Left kidney (tissue), 2 donors: ENCODE measurements around the gene MYO5B. TPM values are rescaled to one million over a fixed set of nuclear protein-coding genes. Genes with fewer than 3 reads are reported as not detected.

Experiments used
- DNase-seq: peaks from one replicate; pipeline ENCODE4 v3.0.0-alpha.2; 2013
- polyA plus RNA-seq: library from polyadenylated mRNA; unstranded; fragments of 120-200 nt; gene quantifications from one replicate; pipeline ENCODE4 v1.2.1, GENCODE V29; 2013; ENCODE audit not compliant: insufficient read length

Gene MYO5B
- polyA plus RNA-seq, 1 donor: 28.6 TPM

DNA sequence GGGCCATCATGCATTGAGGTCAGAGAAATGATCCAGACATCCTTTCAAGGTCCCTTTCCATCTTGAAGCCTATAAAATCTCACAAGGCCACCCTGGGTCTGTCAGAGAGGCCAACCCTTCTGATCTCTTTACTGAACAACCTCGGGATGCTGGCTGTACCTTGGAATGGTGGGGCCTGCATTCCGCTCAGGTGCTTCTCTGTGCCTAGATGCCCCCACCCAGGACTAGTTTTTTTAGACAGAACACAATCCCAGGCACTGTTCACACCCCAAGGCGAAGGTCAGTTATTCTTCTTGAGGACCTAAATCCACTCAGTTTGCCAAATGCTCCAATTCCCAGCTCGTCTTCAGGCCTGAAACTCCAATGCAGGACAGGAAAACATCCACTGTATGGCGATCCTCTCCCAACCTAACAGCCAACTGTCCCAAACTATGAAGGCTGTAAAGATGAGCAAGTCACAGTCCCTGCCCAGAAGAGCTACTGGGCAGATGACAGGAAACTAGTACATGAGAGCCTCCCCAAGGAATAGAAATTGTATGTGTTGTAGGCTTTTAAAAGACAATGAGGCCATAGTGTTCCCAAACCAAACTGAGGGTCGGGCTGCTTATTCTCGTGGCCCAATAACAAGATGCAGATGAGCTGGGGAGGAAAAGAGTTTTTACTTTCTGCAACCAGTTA is 227.2 kb downstream of the MYO5B start:
- no peak for DNase-seq

DNA sequence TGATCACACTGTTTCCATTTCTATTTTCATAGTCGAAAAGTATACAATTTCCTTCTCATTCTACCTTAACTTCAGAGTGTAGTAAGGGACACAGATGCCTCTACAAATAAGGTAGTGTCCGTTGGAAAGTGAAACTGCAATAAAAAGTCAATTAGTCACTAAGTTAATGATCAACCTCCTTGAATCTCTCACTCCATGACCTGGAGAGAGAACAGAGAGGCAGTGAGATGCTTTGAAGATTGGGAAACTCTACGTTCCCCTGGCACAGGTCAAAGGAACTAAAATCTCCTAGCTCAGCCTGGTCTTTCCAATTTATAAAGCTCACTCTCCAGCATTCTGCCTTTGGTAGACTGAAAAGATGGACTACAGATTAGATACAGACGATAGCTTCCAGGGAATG is 227.8 kb downstream of the MYO5B start:
- DNase-seq: peak; percentile 66

DNA sequence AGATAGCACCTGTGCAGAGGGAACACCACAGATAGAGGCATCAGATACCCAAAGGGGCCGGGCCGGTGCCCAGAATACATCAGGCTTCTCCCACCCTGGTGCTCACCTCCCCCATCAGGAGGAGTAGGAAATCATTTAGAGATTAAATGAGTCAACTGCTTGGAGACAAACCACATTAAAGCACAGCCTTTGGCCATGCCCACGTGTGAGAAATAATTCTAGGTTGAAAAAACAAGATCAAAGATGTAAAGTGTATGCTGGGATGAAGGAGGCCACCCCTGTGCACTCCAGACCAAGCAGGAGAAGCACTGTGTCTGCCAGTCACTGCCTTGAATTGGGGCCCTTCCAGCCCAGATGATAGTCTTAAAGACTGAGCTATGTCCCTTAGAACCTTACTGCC is 228.9 kb downstream of the MYO5B start:
- DNase-seq: no peak

DNA sequence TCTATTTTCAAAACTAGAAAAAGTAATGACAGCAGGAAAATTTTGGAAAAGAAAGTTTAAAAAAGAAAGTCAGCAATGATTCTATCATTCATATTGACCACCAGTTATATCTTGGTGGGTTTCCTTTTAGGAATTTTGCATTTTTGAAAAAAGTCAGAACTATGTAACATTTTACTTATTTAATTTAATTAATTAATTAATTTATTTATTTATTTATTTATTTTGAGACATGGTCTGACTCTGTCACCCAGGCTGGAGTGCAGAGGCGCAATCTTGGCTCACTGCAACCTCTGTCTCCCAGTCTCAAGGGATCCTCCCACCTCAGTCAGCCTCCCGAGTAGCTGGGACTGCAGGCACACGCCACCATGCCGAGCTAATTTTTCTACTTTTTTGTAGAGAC is 231.7 kb downstream of the MYO5B start:
- no peak for DNase-seq

DNA sequence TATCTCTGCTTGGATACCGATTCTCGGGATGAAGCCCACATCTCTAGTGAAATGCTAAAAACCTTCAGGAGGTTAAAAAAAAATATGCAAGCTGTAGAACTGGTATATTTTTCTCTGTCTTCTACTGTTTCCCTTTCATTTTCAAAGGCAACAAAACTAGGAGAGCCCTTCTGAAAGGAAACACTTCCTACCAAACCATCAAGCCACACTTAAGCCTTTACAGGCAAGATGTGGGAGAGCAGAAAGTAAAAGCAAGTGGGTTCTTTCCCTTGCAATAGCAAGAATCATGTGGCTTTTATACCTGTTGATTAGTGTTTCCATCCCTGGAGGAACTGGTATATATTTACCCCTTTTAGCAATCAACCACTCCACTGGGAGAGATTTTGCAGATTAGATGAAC is 233.7 kb downstream of the MYO5B start:
- no peak for DNase-seq

DNA sequence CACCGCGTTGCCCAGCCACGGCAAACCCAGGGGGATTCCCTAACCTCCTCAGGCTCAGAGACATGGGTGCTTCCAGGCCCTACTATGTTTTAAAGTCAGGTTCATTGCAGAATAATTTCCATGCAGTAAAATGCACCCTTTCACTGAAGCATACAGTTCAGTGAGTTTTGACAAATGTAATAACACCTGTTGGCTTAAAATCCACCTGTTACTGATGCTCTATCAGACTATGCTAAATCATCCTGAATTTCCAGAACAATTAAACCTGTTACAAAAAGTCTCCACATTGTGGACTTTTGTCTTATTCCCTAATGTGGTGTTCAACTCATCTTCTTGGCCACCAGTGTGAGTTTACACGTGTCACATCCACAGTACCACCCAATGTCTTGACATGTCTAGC is 234.6 kb downstream of the MYO5B start:
- no peak for DNase-seq

DNA sequence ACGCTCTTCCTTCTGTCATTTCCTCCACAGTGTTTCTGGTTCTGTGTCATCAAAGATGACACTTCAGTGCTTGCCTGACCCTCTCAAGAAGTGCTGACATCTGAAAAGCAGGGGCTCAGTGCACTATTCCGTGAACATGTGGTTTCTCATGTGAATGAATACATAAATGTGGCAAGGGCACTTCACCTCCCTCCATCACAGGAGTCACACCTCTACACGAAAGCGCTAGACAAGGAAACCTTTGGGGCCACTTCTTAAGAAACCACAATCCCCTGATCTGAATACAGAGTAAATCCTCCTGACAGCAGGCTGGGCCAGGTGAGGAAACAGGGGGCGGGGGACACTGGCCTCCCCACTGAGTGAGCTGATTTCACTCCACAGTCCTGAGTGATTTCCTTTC is 235.8 kb downstream of the MYO5B start:
- no peak for DNase-seq

DNA sequence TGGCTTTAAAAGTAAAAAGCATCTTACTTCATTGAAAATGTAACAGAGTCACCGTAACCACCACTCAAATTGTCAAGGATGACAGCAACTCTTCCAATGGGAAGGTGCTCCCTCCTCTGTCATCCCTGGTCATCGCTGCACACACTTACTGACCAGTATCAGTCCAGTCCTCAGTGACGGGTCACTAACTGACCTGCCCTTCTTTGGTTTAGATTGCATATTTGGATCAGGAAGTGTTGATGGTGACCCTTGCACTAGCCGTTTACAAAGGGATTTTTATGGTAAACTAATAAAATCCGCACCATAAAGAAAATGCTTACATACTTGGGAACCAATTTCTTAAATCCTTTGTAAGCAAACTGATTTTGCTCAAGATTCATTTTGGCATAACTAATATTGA is 239.7 kb downstream of the MYO5B start:
- DNase-seq: no peak

DNA sequence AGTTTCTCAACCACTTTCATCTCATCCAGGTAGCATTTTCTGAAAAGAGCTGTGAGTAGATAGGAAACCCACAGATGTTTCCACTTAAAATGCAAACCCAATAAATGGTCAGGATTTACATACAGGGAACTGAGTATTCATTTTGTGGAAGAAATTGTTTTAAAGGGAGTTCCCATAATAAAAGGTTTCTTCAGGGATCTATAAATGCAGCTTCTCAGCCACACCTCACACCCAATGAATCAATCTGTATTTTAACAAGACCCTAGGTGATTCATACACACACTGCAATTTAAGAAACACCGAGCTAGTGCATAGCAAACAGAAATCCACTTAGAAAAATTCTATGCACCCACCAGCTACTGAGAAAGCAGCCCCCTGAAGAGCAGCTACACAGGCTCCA is 241.6 kb downstream of the MYO5B start:
- no peak for DNase-seq

DNA sequence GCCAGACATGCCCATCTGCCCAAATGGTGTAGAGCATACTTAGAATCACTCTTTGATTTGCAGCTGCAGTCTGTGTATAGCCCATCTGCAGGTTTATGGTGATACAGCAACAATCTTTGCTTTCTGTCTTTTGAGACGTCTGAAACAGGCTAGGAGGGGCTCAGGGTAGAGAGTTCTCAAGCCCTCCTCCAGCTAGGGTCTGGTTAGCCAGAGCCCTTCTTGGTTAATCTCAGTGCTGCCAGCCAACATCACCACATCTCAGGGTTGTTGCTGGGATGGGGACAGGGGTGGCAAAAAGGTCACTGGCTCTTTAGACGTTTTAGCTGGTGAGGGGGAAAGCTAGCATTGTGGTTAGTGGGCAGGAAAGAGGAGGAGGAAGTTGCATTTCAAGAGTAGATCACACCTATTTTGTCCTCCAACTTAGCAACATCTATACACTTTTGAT is 245.0 kb downstream of the MYO5B start:
- no peak for DNase-seq

DNA sequence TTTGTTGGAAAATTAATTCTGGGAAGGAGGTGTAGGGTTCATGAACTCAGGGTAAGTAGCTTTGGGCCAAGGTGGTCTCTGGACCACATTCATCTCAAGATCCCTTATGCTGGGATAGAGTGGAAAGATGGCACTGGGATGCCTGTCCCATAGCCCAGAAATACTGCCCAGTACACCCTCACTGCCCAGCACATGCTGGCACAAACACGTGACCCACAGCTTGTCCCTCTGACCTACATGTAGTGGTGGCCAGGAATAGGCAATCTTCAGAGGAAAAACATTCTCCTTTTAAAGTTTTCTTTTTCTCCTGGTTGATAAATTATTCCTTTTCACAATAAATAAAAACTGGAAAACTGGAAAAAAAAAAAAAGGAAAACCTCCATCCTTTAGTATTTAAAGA is 246.0 kb downstream of the MYO5B start:
- no peak for DNase-seq

DNA sequence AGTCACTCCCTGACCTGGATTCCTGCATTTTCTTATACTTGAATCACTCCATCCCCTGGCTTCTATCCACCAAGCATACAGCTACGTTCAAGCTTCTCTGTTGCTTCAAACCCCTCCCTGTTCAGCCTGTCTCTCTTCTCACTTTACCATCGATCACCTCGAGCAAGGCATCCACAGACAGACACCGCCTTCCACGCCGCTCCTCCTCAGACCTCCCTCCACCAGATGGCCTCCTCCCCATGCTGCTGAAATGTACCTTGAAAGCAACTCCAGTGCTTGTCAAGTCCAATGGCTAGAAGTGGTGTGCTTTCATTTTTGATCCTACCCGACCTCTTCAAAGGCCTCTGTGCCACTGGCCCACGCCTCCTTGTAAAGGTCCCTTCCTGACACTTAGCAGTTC is 250.3 kb downstream of the MYO5B start:
- peak; percentile 33 for DNase-seq

DNA sequence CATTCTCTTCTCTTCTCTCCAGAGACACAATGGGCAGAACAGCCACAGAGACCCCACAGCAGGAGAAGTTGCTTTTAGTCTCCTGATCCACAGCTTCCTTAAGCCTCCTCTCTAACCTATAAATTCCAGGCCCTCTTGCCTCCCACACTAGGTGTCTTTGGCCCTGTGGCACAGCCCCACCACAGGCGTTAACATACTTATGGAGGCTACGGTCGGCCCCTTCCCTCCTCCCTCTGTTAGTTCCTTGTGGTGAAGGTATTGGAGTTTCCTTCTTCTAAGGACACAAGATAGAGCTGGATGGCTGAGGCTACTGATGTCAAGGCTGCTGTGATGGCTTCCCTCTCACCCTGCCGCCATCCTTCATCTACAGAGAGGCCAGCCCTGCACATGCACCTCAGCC is 258.1 kb downstream of the MYO5B start:
- no peak for DNase-seq

DNA sequence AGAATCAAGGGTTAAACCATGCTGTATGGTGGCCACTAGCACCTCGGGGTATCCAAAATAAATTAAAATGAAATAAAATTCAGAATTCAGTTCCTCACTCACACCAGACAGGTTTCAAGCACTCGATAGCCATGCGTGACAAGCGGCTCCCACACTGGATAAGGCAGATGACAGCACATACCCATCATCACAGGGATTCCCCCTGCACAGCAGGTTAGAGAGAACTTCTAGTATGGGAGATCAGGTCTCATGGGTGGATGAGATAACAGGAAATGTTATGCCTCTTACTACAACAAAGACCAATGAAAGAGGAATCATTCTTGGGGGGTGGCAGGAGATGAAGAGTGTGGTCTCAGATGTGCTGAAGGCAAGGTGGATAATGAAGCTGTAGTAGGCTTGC is 259.7 kb downstream of the MYO5B start:
- no peak for DNase-seq

DNA sequence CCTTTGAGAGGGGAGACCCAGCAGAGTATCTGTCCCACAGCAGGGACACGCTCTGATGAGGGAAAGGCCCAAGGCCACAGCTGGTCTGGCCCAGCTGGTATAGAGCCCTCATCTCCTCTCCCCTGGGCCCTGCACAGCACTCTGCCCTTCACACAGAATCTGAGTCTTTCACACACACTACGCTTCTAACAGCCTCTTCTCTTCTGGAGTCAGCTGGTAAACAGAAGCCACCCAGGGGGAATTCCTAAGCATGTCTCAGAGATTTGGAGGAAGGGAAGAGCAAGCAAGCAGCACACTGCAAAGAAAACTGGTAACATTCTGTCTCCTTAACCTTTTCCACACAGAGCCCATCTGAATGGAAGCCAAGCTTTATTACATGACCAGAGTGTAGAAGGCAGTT is 260.5 kb downstream of the MYO5B start:
- no peak for DNase-seq

DNA sequence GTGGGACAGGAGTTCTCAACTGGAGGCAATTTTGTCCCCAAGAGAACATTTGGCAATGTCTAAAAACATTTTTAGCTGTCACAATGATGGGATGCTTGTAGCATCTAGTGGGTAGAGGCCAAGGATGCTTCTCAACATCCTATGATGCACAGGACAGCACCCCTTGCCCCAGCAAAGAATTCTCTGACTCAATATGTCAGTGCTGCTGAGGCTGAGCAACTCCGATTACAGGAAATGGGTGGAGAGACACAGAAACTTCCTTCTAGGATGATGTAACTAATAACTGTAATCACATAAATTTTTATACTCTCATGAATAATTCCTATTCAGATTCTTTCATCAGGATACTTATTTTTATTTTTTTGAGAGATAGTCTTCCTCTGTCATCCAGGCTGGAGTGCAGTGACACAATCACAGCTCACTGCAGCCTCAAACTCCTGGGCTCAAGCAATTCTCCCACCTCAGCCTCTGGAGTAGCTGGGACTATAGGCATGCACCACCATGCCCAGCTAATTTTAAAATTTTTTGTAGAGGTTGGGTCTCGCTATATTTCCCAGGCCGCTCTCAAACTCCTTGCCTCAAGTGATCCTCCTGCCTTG is 261.3 kb downstream of the MYO5B start:
- DNase-seq: no peak

DNA sequence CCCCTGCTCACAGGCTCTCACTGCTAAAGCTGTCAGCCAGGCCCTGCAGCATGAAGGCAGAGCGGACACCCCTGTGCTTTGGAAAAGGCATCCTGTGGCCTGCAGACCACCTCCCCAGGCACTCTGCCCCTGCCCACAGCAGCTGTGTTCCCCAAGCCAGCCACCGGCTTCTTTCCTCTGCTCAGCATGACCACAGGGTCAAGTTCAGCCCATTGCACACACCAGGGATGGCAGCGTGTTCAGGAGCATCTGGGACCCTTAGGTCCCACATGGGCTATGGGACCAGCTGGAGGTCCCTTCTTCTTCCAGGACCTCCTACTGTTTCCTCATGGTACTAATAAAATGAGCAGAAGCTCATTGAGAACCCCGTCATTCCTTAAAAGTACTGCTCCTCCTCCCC is 263.2 kb downstream of the MYO5B start:
- no peak for DNase-seq

DNA sequence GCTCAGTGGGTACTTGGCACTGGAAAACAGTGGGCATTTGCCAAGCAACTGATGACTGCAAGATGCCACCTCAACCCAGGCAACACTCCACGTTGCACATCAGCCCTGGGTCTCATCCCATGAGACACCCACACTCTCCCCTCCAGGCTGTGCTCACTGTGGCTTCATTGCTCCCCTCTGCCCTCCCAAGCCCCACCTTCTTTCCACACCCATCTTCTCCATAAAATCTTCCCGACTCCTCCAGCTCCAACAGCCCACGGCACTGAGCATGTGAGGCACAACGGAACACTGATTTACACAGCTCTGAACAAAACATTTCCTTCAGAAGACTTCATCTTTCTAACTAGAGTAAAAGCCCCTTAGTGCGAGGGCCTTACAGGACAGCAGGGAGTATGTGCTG is 263.8 kb downstream of the MYO5B start:
- no peak for DNase-seq

DNA sequence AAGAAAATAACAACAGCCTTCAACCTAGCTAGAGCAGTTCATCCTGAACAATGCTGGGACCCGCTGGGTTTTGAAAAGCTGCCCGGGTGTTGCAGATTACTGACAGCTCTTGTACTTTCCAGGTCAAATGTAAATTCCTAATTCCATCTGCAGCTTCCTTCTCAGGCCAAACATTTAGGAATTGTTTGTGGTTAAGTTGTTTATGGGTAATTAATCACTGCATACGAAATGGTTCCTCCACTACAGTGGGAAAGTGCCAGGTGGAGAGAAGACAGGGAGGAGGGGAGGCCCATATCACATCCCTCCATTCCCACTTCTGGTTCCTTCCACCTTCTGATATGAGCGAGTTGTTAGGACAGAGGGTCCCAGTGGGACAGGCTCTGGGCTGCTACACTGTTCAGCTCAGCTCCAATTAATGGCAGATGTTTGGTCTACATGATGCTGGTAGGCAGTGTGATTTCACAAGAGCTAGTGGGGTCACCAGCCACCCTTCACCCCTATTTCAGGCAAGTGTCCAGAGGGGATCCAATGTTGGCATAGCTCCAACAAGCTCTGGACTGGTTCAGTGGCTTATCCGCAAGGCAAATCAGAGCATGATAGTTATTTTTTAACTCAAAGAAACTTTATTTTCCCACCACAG is 268.7 kb downstream of the MYO5B start:
- DNase-seq: no peak

DNA sequence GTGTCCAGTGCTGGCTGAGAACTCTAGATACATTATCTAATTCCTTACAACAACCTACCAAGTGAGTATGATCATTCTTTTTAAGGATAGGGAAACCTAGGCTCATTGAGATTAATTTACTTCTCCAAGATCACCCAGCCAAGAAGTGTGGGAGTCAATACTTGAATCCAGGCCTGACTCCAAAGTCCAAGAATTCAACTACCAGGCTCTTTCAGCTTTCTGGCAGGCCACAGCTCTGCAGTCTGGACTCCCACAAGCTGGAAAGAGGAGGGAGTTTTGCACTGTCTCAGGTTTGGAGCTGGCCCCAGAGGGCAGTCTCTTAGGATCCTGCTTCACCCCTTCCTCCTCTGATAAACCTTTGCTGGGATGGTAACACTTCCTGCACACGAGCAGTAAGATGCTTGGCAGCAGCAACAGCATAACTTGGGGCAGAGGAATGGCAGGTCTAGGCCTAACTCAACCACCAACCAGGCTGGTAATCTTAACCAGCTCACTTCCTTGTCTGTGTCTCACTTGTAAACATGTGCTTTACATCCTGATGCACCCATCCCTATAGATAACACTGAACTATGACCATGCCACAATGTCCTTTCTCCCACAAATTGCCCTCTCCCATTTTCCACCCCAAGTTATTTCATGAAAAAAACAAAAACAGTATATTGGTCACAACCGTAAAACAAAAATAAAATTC is 270.5 kb downstream of the MYO5B start:
- DNase-seq: no peak

DNA sequence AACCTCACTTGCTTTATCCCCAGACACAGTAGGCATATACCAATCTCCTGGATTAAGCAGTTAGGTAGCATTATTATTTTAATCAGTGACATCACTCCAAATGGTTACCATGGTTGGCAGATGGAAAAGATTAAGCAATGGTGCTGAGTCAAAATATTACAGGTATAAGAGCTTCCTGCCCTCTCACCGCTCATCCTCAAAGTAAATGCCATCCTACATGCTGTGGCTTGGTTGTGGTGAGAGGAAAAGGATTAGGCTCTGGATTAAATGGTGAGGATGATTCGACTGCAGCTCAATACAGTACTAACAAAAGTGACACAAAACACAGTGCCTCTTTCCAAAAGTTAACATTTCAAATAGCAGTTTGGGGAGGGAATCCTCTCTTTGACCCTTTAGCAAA is 272.7 kb downstream of the MYO5B start:
- DNase-seq: no peak

DNA sequence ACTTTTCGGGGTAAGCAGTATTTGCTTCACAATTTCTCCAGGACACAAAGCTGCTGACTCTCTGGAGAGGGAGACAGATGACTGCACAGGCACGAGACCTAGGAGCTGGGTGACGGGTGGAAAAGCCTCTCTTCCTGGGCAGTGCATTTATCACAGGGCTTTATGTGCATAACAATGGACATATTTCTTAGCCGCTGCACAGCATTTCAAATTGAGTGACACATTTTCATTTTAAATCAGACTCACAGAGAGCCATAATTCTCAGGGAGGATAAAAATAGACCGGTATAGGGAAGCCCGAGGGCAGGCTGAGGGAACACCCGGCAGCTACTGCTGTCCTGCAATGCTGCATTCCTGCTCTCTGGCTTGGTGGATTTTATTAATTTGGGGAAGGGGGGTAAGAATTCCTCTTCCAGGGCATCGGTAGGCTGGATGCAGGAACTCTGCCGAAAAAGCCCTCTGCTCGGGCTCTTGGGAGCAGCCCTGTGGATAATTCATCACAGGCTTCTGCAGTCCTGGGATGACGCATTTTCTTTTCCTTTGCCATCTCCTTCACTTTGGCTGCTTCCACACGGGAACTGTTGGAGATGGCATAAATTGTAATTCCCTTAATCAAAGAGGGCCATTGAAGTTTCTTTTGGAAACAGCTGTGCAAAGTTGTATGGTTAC is 273.5 kb downstream of the MYO5B start:
- no peak for DNase-seq

DNA sequence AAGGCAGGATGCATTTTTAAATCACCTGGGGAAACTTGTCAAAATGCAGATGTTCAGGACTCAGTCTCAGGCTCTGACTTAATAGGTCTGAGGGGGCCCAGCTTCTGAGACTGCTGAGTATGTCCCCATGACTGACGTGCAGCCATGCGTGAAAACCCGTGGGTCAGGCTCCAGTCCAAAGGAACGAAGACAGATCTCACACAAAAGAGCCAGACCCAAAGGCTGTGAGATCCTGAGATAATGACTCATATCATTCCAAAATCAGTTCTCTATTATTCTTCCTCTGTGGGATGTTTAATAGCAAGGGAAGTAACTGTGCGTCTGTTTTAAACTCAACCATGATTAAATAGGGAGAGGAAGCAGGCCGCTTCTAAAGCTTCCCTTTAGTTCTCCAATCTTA is 274.2 kb downstream of the MYO5B start:
- peak; percentile 27 for DNase-seq
